Measurements from ENCODE around the gene CSNK2A1. TPM values are rescaled to one million over a fixed set of nuclear protein-coding genes. Genes with fewer than 3 reads are reported as not detected.
A peak's percentile ranks its signal among the peaks of the same experiment; 100 is the strongest.

CSNK2A1 gene
- polyA plus RNA-seq, 1 experiment: 136 TPM

DNA sequence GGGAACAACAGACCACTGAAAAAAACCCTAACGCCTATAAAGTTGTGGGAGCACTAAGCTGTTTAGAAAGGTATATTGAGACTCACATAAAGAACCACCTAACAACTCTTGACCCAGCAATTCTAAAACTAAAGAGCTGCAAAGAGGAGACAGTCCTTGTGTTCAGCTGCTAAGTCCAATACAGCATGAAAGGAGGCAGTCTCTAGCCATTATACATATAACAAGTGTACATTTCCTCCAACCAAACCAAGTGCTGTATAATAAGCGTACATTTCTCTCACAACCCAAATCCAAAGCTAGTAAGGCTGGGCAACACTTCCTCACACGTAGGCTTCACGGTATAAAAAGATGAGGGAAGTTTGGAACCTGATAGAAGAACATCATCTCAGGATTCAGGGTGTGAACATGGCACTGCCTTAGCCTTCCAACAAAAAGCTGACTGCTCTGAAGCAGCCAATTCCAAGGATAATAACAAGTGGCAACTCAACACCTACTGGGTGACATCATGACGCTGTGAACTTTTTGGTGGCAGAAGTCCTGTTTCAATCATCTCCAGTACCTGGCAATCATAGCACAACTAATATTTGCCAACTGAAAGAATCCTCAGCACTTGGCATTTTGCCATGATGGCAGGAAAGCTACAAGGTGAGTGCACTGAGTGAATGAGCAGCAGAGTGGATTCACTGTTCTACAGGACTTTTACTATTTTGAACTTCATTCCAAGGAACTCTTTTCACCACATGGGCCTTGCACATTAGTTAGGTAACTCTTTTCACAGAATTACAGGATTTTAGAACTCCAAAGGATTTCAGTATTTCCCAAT is 97.9 kb downstream of the CSNK2A1 start:
- POLR2A ChIA-PET: interaction anchor here (0.6 kb wide), 1 partner anchor 19 kb away, joined by 3 read pairs; no protein-coding TSS in a partner anchor
- CTCF ChIA-PET: interaction anchor here (0.9 to 1.2 kb wide), 2 partner anchors 12 to 92 kb away, joined by 3 to 4 read pairs; no protein-coding TSS in a partner anchor

GRCh38 chr20:444862-445426 is 98.6 kb downstream of the CSNK2A1 start:
- no peak overlapping the region for H3K27ac ChIP-seq (ENCODE audit: low read depth, low read length)
- CTCF ChIA-PET: interaction anchor here (0.9 to 1.2 kb wide), 3 partner anchors 13 to 91 kb away, joined by 3 to 4 read pairs (median 3); no protein-coding TSS in a partner anchor
- no peak for TF ChIP-seq CTCF (IDR thresholded peaks at IDR 0.05; ENCODE audit: low read depth, low read length)
- DNase-seq (ENCODE audit: low read depth, low spot score): no peak
- no peaks in the 10 kb centered on the region for H3K9me3 ChIP-seq (ENCODE audit: control insufficient read depth, insufficient read depth, low read length)
- H3K4me3 ChIP-seq (ENCODE audit: low read depth, low read length): no peak overlapping the region
- no peaks in the 10 kb centered on the region for H3K27me3 ChIP-seq (ENCODE audit: control insufficient read depth, insufficient read depth, low read length)
- POLR2A ChIA-PET: interaction anchor here (0.5 kb wide), 1 partner anchor 84 kb away, joined by 3 read pairs; no protein-coding TSS in a partner anchor

More for the DNA sequence above, 97.9 kb downstream of the CSNK2A1 start:
- Histone ChIP-seq H3K9me3 (ENCODE audit: control insufficient read depth, insufficient read depth, low read length) (no peaks in the 10 kb centered on the region), H3K4me3 (ENCODE audit: low read depth, low read length) (no peak overlapping the region), H3K27me3 (ENCODE audit: control insufficient read depth, insufficient read depth, low read length) (no peaks in the 10 kb centered on the region), H3K27ac (ENCODE audit: low read depth, low read length) (peak overlapping the region; percentile 12)
- TF ChIP-seq CTCF (IDR thresholded peaks at IDR 0.05; ENCODE audit: low read depth, low read length): no peak
- no peak for DNase-seq (ENCODE audit: low read depth, low spot score)

GRCh38 chr20:444117-444516 is 99.5 kb downstream of the CSNK2A1 start:
- no peaks in the 10 kb centered on the region for H3K9me3 ChIP-seq (ENCODE audit: control insufficient read depth, insufficient read depth, low read length)
- H3K27ac ChIP-seq (ENCODE audit: low read depth, low read length): no peak overlapping the region
- no peaks in the 10 kb centered on the region for H3K27me3 ChIP-seq (ENCODE audit: control insufficient read depth, insufficient read depth, low read length)
- ChIA-PET POLR2A (no interaction called here), CTCF (interaction anchor here (0.6 to 1.2 kb wide), 2 partner anchors 12 to 149 kb away, joined by 3 to 4 read pairs; no protein-coding TSS in a partner anchor)
- no peak overlapping the region for H3K4me3 ChIP-seq (ENCODE audit: low read depth, low read length)
- TF ChIP-seq CTCF (IDR thresholded peaks at IDR 0.05; ENCODE audit: low read depth, low read length): no peak
- DNase-seq (ENCODE audit: low read depth, low spot score): no peak

- ChIA-PET POLR2A (no interaction called here), CTCF (interaction anchor here (0.6 to 1.1 kb wide), 3 partner anchors 88 to 150 kb away, joined by 3 to 4 read pairs (median 3); no protein-coding TSS in a partner anchor)
- no peak for TF ChIP-seq CTCF (IDR thresholded peaks at IDR 0.05; ENCODE audit: low read depth, low read length)
Measured at GRCh38 chr20:443223-443775, 100.3 kb downstream of the CSNK2A1 start.

More at GRCh38 chr20:443223-443775, 100.3 kb downstream of the CSNK2A1 start:
- H3K9me3 ChIP-seq (ENCODE audit: control insufficient read depth, insufficient read depth, low read length): no peaks in the 10 kb centered on the region
- H3K4me3 ChIP-seq (ENCODE audit: low read depth, low read length): no peak overlapping the region
- no peak overlapping the region for H3K27ac ChIP-seq (ENCODE audit: low read depth, low read length)
- H3K27me3 ChIP-seq (ENCODE audit: control insufficient read depth, insufficient read depth, low read length): no peaks in the 10 kb centered on the region
- DNase-seq (ENCODE audit: low read depth, low spot score): no peak

Data from AG04450 (cell line).